Measurements from ENCODE around the gene MACROD2.

MACROD2 gene

DNA sequence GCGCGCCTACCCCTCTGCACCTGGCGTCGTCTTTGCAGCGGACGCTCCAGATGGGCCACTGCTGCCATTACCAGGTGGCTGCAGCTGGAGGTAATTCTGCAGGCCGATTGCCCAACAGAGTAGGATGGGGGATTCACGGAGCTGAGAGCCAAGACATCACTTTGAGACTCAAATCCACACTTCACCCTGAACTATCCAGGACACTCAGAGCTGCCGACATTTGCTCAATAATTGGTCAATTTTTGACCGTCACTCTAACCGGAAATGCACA is 1037.0 kb downstream of the MACROD2 start:
- DNase-seq: no peak

DNA sequence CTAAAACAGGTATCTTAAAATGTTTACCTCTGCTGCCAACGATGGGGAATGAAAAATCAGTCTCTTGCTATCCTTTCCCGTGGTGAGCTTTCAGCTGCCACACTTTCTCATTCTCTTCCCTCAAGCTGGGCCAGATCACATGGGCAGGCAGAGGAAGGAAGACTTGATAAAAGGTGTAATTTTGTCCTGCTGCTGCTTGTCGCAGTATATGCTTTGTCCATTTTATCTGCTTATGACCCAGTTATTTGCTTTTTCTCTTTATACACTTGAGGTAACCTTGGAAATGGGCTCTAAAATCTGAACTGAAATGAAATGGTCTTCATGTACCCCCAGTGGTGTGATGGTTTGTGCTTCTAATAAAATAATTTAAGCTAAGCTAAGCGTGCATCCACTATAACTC is 1038.0 kb downstream of the MACROD2 start:
- DNase-seq: no peak

DNA sequence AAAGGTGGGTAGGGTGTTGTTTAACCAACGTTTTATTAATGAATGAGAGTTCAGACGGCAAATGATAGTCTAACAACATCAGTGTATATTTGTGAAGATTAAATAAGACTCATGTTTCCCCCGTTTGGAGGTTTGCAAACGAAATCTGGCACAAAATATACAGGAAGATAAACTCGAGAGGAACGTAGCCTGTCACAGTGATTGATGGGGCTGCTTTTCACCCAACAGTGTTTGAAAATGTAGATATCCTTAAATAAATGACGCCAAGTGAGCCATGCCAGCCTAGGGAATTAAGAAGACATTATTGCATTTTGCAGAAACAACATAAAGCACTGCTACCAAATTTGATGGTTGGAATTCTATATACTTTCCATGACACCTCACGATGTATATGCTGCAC is 1038.6 kb downstream of the MACROD2 start:
- no peak for DNase-seq

DNA sequence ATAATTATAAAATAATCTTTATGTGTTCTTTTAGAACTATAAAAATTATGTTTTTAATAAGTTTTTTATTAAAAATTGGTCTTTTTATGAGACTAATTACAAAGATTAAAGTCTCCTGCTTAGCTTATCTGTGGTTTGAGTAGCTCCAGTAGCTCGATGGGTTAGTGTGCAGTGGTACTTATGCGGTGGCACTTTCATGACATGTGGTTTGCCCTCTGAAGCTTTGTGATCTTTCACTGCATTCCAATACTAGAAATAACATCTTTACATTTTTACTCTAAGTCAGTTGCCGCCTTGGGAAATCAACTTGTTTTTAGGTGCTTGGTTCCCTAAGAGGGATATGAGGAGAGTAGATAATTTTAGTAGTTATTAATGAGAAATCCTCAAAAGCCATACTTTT is 1041.6 kb downstream of the MACROD2 start:
- DNase-seq: no peak

DNA sequence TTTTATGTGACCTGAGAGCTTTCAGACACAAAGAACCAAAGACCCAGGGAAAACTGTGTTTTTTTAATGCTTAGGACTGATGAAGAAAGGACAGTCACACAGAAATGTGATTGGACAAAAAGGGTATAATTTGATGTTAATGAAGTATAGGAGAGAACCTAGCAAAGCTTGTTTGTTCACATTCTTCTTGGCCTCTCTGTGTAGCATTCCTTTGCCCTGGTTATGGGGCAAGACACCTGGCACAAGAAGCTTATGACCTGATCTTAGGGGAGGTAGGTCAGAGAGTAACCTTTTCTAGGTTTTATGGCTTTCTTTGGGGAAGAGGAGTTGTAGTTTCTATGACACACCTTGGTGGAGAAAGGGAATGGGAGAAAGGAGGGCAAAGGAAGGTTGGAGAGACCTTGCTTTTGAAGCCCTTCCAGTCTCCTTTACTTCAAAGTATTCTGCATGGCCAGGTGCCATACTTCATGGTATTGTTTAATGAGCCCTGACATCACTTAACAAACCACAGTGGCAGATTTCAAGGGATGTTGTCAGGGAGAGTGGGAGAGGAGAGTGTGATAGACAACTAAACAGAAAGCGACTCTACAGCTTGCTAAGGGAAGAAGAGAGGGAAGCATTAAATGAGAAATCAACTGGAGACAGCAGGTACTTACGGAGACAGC is 1043.9 kb downstream of the MACROD2 start:
- no peak for DNase-seq

DNA sequence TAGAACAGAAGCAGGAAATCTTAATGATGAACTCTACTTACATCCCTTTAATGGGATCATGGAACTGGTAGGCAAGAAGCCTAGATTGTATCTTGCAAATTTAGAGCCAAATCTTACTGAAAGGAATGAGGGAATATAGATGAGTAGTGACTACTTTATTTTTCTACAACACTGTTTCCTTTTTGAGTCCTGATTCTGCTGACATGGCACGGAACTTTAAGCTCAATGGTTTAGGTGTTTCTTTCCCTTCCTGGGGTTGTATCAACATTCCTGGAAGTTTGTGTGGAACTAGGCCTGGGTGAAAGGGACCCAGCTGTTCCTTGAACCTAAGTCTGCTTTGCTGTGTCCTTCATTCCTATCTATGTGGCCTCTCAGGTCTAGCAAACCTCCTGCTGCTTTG is 1047.4 kb downstream of the MACROD2 start:
- DNase-seq: no peak

DNA sequence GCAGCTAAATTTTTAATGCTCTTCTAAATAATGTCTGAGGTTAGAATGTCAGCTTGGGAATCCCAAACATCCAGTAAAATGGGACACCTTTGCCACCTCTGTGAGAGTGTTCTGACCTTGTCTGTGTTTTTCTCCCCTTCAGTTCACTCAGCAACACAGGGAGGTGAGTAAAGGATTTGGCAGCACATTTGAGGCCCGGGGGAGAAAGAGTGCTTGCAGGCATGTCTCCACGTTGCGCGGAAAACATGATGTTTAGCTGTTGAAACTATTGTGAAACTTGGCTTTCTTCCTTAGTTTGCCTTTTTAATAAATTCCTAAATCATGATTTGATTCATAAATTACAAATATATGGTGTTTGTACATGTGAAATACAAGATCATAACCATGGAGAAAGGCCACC is 1049.9 kb downstream of the MACROD2 start:
- DNase-seq: no peak

DNA sequence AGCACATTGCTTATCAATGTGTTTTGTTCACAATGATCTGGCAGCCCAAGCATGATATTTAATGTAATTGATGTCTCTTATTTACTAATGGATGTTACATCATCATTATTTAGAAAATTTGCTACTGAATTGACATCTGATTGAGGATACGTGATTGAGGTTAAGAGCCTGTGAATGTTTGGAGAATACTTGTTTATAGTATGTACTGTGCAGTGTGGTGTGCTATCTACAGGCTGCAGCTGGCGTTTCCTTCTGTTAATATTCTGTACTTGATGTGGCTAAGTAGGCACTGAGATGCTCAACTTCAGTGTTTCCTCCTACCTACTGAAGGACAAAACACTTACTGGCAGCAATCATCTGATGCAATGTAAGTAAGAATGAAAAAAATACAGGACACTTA is 1051.7 kb downstream of the MACROD2 start:
- DNase-seq: no peak

DNA sequence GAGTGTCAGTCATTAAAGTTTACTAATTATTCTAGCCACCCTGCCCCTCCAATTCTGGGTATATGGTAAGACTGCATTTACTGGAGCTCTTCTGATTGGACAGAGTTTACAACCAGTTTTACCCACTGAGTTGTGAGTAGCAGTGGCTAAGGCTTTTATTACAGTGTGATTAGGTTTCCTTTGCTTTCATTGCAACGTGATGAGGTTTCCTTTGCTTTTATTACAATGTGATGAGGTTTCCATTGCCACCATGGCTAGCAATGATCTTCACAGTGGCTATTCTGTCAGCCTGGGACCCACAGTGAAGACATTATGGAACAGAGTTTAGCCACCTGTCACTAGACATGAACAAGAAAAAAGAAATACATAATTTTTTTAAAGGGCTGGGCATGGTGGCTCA is 1052.3 kb downstream of the MACROD2 start:
- no peak for DNase-seq

DNA sequence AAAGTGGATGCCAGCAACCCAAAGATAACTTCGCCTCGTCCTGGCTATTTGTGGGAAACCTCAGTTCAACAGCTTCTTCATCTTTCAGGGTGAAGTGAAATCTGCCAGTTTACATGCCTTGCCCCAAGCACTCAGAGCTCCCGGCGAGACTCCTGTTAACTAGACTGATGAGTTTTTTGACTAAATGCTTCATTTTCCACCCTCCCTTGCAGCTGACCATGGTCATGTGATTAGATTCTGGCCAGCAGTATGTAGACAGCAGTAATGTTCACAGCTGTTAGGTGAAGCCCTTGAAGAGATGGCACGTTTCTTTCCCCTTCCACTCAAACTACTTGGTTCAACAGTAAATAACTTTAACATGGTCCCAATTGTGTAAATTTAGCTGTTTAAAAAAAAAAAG is 1060.9 kb downstream of the MACROD2 start:
- DNase-seq: no peak

DNA sequence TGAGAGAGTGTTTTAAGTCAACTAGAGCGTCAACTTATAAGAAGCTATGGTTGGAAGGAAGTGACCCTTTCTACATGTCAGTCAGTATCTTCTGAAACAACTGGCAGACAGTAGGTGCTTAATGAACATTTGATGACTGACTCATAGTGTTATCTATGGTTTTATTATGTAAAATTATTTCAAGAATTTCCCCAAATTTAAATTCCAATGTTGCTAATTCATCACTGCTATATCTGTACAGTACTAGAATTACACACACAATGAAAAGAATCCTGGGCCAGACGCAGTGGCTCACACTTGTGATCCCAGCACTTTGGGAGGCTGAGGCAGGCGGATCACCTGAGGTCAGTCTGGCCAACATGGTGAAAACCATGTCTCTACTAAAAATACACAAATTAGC is 1063.5 kb downstream of the MACROD2 start:
- DNase-seq: no peak

DNA sequence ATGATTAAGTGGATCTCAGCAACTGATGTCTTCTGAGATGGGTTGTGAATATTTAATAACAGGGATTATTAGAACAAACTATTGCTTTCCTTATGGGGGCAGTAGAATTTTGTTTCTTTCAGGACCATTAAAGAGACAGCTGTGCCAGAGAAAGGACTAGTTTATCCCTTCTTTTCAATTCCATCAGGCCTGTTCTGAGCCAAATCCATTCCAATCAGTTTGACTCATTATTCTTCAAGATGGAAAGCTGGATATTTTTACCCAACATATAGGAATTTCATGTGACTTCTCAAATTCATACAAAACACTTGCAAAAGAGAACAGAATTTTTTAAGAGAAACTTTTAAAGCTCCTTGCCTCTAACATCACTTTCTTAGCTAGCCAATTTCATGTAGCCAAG is 1064.1 kb downstream of the MACROD2 start:
- DNase-seq: no peak

DNA sequence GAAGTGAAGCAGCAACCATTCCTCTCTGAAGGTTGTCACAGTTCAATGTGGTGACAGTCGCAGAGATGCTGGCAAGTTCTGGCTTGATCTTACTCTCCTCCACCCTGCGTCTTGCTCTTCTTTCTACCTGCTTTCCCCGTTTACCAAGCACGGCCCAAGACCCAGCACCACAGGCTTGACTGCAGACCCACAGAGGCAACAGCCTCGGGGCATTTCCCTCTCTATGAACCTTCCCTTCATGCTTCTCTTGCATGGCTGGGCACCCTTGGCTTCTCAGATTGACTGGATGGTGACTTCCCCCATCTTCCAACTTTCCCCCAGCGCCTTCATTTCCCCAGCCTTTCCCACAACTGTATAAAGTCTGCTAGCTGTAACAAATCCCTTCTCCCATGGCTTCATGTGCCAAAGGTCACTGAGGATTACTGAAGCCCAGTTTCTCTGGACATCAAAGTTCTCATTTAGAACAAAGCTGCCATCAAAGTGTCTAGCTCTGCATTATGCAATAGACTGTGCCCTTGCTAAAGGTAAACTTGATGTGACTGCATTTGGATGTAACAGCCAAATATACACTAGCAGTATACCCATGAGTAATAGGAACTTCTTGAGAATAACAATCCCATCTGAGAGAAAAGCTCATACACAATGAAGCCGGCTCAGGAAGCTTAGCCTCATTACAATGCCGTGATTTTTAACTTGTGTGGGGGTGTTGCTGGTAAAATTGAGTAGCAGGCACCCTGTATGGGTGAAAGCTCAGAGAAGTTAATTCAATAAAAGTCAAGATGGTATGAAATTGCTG is 1065.1 kb downstream of the MACROD2 start:
- DNase-seq: no peak

DNA sequence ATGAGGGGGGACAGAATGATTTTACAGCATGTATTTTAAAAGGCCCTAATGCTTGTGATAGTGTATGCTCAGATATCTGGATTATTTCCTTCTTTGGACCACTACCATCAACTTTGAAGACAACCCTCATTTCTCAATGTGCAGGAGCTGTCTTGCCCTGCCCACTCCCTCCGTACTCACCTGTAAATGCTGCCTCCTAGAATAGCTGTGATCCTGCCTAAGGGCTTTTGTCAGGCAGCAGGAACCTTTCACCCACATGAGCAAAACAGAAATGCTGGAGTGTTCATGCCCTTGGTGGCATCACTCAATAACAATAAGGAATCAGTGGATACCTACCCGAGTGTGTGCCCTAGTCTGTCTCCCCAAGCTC is 1065.7 kb downstream of the MACROD2 start:
- no peak for DNase-seq

DNA sequence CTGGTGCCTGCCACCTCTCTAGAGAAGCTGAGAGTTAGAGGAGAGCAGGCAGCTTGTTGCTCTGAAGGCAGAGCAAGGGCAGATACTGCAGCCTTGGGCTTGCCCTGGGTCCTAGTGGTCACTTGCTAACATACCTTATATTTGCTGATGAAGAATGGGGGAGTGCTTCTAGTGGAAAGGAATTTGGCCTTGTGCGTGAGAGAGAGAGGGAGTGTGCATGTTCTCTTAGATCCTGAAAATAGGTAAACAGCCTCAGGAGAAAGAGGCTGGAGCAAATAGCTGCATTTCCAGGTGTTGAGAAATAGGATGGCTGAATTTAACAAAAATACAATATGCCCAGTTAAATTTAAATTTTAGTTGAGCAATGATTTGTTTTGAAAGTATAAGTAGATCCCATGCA is 1066.6 kb downstream of the MACROD2 start:
- DNase-seq: no peak

DNA sequence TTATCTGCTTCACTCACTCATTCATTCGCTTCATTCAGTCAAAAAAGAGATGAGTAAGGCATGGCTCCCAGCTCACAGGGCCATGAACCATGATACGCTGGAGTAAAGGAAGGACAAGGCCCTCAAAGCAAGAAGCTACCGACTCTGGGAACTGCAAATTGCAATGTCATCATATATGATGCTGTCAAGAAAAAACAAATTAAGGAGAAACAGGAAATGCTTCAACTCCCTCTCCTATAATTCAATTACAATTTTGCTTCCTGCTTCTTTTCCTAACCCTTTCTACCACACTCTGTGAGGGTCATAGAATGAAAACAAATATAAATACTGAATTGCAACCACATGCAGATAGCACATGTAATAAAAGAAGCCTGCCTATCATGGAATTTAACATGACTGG is 1067.8 kb downstream of the MACROD2 start:
- no peak for DNase-seq

DNA sequence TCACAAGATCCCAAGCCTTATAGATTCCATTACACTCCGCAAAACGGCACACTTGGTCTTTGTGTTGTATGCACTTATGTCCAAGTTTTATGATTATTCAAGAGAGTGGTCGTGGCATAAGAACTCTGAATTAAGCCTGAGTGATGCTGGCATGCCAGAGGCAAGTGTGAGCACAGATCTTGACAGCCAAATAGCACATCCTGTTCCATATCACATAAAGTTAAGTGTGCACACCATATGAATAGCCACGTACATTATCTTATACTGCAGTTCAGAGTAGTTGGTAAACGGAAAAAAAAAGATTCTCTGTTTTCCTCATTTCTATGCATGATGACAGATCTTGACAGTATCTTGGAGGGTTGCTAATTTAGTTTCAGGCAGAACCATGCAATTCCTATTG is 1069.4 kb downstream of the MACROD2 start:
- no peak for DNase-seq

DNA sequence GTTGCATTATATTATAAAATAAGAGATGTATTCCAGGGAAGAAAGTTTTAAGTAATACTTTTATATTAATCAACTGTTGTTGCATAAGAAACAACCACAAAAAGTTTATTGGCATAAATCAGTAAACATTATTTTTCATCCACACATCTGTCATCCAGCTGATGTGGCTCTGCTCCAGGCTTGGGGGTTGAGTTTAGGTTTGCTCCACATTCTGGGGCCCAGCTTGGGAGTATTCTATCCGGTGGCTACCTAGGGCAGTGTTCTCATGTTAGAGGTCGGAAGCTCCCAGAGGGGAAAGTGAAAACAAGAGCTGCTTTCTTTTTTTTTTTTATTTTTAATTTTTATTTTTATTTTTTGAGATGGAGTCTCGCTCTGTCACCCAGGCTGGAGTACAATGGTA is 1070.5 kb downstream of the MACROD2 start:
- no peak for DNase-seq

DNA sequence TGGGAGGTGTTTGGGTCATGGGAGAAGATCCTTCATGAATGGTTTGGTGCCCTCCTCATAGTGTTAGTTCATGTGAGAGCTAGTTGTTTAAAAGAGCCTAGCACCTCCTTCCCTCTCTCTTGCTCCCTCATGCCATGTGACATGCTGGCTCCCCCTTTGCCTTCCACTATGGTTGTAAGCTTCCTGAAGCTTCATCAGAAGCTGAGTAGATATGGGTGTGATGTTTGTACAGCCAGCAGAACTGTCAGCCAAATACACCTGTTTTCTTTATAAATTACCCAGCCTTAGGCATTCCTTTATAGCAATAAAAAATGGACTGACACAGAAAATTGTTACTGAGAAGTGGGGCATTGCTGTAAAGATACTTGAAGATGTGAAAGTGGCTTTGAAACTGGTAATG is 1073.2 kb downstream of the MACROD2 start:
- no peak for DNase-seq

DNA sequence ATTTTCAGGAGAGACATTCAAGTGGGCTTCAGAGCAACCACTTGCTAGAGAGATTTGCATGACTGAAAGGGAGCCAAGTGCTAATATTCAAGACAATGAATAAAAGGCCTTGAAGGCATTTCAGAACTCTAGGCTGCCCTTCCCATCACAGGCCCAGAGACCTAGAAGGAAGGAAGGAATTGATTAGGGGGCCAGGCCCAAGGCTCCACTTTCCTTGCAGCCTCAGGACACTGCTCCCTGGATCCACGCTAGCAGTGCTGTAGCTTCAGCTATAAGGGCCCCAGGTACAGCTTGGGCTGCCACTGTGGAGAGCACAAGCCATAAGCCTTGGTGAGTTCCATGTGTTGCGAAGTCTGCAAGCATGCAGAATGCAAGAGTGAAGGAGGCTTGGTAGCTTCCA is 1074.0 kb downstream of the MACROD2 start:
- DNase-seq: no peak

DNA sequence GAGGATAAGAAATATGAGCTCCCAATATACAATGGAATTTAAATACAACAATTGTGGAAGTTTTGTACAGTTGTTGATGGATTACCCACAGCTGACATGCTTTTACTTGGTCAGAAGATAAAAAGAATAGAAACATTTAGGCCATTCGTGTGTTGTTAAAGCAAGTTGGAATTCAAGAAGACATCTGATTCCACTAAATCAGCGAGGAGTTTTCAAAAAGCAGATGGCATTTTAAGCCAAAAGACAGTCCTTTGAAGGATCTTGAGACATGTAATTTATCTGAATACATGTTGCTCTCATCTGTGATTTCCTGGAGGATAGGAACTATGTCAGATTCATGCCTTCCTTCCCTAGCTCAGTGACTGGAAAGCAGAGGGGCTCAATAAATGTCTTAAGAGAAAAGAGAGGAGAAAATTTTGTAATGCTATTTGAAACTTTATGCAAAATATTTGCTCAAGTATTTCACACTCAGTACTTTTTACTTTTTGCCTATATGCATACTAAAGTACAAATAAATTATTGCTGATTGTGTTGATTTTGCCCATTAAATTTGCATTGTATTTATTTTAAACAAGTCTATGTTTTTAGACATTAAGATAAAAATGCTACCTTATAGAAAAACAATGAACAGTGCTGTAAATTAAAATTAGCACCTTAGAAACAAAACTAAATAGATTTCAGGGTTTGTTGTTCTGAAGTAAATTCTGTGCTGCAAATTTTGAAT is 1075.9 kb downstream of the MACROD2 start:
- DNase-seq: no peak

DNA sequence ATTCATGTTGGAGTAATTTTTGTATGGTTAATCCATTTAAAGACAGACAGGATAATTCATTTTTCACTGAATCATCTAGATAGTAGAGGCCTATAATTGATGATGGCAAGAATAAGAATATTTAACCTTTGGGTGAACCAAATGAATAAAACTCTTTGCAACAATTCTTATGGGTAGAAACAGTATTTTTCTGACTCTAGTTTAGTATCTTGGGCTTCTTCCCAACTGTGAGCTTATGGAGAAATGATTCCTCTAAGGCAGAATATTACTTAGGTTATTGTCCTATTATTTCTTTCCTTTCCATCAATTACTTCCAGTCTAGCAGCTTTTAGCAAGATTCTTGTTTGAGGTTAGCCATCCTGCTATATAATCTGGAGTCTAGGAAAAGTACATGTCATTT is 1077.0 kb downstream of the MACROD2 start:
- DNase-seq: no peak

DNA sequence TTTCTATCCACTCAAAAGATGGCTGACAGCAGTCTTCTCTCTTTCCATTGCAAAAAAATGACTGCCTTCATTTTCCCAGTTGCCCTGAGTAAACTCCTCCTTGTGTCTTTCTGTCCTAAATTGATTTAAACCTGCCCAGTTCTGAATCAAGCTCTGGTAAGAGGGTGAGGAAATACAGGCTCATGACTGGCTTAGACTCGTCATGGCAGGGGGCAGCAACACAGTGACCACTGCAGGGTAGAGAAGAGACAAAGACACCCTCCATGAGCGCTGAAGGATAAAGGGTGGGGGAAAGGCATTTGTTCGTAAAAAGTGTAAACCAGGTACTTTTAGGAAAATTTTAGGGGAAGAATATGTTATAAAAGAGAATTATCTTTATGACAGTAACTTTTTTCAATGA is 1080.3 kb downstream of the MACROD2 start:
- DNase-seq: no peak

DNA sequence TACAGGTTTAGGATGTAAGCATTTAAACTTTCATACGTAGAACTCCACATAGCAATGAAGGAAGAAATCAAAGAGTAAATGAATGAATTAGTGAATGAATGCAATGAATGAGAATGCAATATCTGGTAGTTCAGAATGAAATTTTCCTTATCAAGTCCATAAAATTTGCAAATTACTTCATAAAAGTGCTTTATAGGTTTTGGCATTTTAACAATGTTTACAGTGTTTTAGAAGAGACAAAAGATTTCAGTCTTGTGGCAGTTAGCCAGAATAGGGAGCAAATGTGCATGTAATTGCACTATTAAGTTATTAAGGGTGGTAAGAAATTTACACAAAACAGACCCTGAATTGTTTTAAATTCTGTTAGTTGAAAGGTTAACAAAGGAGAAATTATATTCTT is 1081.5 kb downstream of the MACROD2 start:
- no peak for DNase-seq
